HepG2 (cell line): Measurements from ENCODE around the gene CERS5. TPM values are rescaled to one million over a fixed set of nuclear protein-coding genes. Genes with fewer than 3 reads are reported as not detected.
A peak's percentile ranks its signal among the peaks of the same experiment; 100 is the strongest.

Experiments
- ARID5B ChIP-seq: IDR thresholded peaks from 2 replicates; pipeline ENCODE4 v1.4.0; 2020; ENCODE audit warnings: mild to moderate bottlenecking, missing genetic modification reagents
- E2F5 ChIP-seq: sonication (generic); formaldehyde crosslinking; conservative IDR thresholded peaks from 2 replicates; pipeline ENCODE4 v1.4.0; 2020; ENCODE audit warnings: missing genetic modification reagents
- ELF3 ChIP-seq: IDR thresholded peaks from 2 replicates; pipeline ENCODE4 v1.6.1; 2016; ENCODE audit warnings: missing genetic modification reagents, missing compliant biosample characterization
- EP300 ChIP-seq, 3 experiments: sonication (generic) in 1 of 3; formaldehyde crosslinking in 1 of 3; IDR thresholded peaks; 2 replicates each; pipeline versions ENCODE4 v1.5.1 to v1.6.1; 2011 to 2020; ENCODE audit warnings: low read depth in 2 of 3, low read length in 2 of 3, borderline replicate concordance in 1 of 3, improper control_type of control experiment in 1 of 3, mild to moderate bottlenecking in 1 of 3, missing genetic modification reagents in 1 of 3, moderate library complexity in 1 of 3
- FOXA3 ChIP-seq: IDR thresholded peaks from 2 replicates; pipeline ENCODE4 v1.6.1; 2016; ENCODE audit warnings: missing genetic modification reagents, missing compliant biosample characterization
- HDAC2 ChIP-seq: sonication (generic); formaldehyde crosslinking; IDR thresholded peaks from 2 replicates; pipeline ENCODE4 v1.4.0; 2020; ENCODE audit warnings: missing genetic modification reagents
- HMG20A ChIP-seq: IDR thresholded peaks from 2 replicates; pipeline ENCODE4 v1.6.1; 2016; ENCODE audit warnings: borderline replicate concordance
- LCORL ChIP-seq, 2 experiments: fragments of 450-650 bp in 1 of 2; sonication (generic) in 1 of 2; formaldehyde crosslinking in 1 of 2; IDR thresholded peaks; 2 replicates each; pipeline versions ENCODE4 v1.5.0 to v1.6.1; 2017 to 2020; ENCODE audit warnings: antibody characterized with exemption in 1 of 2, missing genetic modification reagents in 1 of 2
- MED13 ChIP-seq: sonication (generic); formaldehyde crosslinking; IDR thresholded peaks from 2 replicates; pipeline ENCODE4 v1.5.0; 2020; ENCODE audit warnings: missing genetic modification reagents
- PLSCR1 ChIP-seq: sonication (generic); formaldehyde crosslinking; IDR thresholded peaks from 2 replicates; pipeline ENCODE4 v1.5.0; 2020; ENCODE audit warnings: missing genetic modification reagents, mild to moderate bottlenecking, borderline replicate concordance
- RARA ChIP-seq: IDR thresholded peaks from 2 replicates; pipeline ENCODE4 v1.6.1; 2016; ENCODE audit warnings: missing genetic modification reagents, missing compliant biosample characterization
- SALL1 ChIP-seq: sonication (generic); formaldehyde crosslinking; IDR thresholded peaks from 2 replicates; pipeline ENCODE4 v1.8.0; 2022; ENCODE audit warnings: mild to moderate bottlenecking, missing genetic modification reagents
- SMYD3 ChIP-seq: sonication (generic); formaldehyde crosslinking; IDR thresholded peaks from 2 replicates; pipeline ENCODE4 v1.8.1; 2023; ENCODE audit warnings: mild to moderate bottlenecking, missing genetic modification reagents
- SPEN ChIP-seq: sonication (generic); formaldehyde crosslinking; IDR thresholded peaks from 2 replicates; pipeline ENCODE4 v1.5.1; 2020; ENCODE audit warnings: low read depth, mild to moderate bottlenecking, missing genetic modification reagents
- SRSF1 ChIP-seq: fragments of 200-400 bp; formaldehyde crosslinking; optimal IDR thresholded peaks from 2 replicates; pipeline ENCODE3; 2017; ENCODE audit warnings: mild to moderate bottlenecking, low read depth, low read length, moderate library complexity
- TARDBP ChIP-seq: sonication (generic); formaldehyde crosslinking; IDR thresholded peaks from 2 replicates; pipeline ENCODE4 v1.8.0; 2022; ENCODE audit warnings: mild to moderate bottlenecking, missing genetic modification reagents
- TIGD3 ChIP-seq: sonication (generic); formaldehyde crosslinking; IDR thresholded peaks from 2 replicates; pipeline ENCODE4 v1.5.1; 2020; ENCODE audit warnings: mild to moderate bottlenecking, missing genetic modification reagents, borderline replicate concordance
- ZFP91 ChIP-seq: sonication (generic); formaldehyde crosslinking; IDR thresholded peaks from 2 replicates; pipeline ENCODE4 v1.9.0; 2022; ENCODE audit warnings: missing genetic modification reagents, mild to moderate bottlenecking, borderline replicate concordance
- ZMYM4 ChIP-seq: sonication (generic); formaldehyde crosslinking; IDR thresholded peaks from 2 replicates; pipeline ENCODE4 v1.8.1; 2023; ENCODE audit warnings: mild to moderate bottlenecking, missing genetic modification reagents
- ZNF331 ChIP-seq: sonication (generic); formaldehyde crosslinking; IDR thresholded peaks from 2 replicates; pipeline ENCODE4 v1.4.0; 2020; ENCODE audit warnings: missing genetic modification reagents
- ZNF644 ChIP-seq: IDR thresholded peaks from 2 replicates; pipeline ENCODE4 v1.6.1; 2016; ENCODE audit warnings: low read depth
- polyA plus RNA-seq, 8 experiments: library from polyadenylated mRNA; depleted of rRNA in 3 of 8; stranded (reverse) in 7 of 8; unstranded in 1 of 8; fragments of >200 nt; fragmentation: Illumina TruSeq in 4 of 8; extraction: Trizol in 4 of 8; gene quantifications; 2 replicates each; pipeline versions ENCODE4 v1.2.1 to v1.2.3, GENCODE V29; 2011 to 2016; ENCODE audit warnings: low read depth in 4 of 8, missing spikeins in 1 of 8, mixed read lengths in 1 of 8; ENCODE audit not compliant: insufficient read depth in 1 of 8
- total RNA-seq, 5 experiments: library from RNA; depleted of rRNA; stranded (reverse); fragments of >200 nt; fragmentation: Illumina TruSeq; extraction: Trizol; gene quantifications; 2 replicates each; pipeline ENCODE4 v1.2.3, GENCODE V29; 2016; ENCODE audit warnings: low read depth in 1 of 5

CERS5 gene
- total and polyA plus RNA-seq, 2 of the 13 experiments (the other 11 are each of a cell fraction or from before 2014, with no cell fraction given), result 22.3 to 48.8 TPM

- no peak for TF ChIP-seq TIGD3
- 0 out of 2 replicates have a peak, but pooled peaks have one; percentile 25 for TF ChIP-seq SPEN (CRISPR knock-in tag)
- peak; percentile 40; the same call in 1 of the 2 replicates for TF ChIP-seq HMG20A (CRISPR knock-in tag)
- TF ChIP-seq E2F5 (CRISPR knock-in tag), result no peak
- no peak for TF ChIP-seq MED13 (CRISPR knock-in tag)
- peak; percentile 44; the same call in 1 of the 2 replicates for TF ChIP-seq HDAC2 (CRISPR knock-in tag)
- peak; percentile 47; the same call in 1 of the 2 replicates for TF ChIP-seq LCORL (IDR thresholded peaks at IDR 0.05)
- TF ChIP-seq LCORL (CRISPR knock-in tag; IDR thresholded peaks at IDR 0.05), result peak; percentile 73
- TF ChIP-seq ZNF644, result 0 out of 2 replicates have a peak, but pooled peaks have one; percentile 35
- no peak for TF ChIP-seq SRSF1
- 0 out of 2 replicates have a peak, but pooled peaks have one; percentile 18 for TF ChIP-seq ZFP91 (CRISPR knock-in tag)
- 0 out of 2 replicates have a peak, but pooled peaks have one; percentile 18 for TF ChIP-seq ZNF331 (CRISPR knock-in tag)
- peak in 1 of 2 experiments; percentile 52; a peak in 2 of 4 replicates for TF ChIP-seq EP300 (IDR thresholded peaks at IDR 0.05; ENCODE audit: low read depth in 2 of 2, low read length in 2 of 2)
- TF ChIP-seq EP300 (CRISPR knock-in tag; IDR thresholded peaks at IDR 0.05; ENCODE audit: borderline replicate concordance), result no peak
- peak; percentile 36; the same call in 1 of the 2 replicates for TF ChIP-seq SMYD3 (CRISPR knock-in tag)
- no peak for TF ChIP-seq PLSCR1 (CRISPR knock-in tag)
- peak; percentile 76 for TF ChIP-seq FOXA3 (CRISPR knock-in tag)
- peak; percentile 47; the same call in 1 of the 2 replicates for TF ChIP-seq RARA (CRISPR knock-in tag)
- peak; percentile 44; the same call in 1 of the 2 replicates for TF ChIP-seq TARDBP
- TF ChIP-seq ARID5B (CRISPR knock-in tag), result peak; percentile 64
- peak; percentile 42; the same call in 1 of the 2 replicates for TF ChIP-seq ELF3 (CRISPR knock-in tag)
- TF ChIP-seq ZMYM4 (CRISPR knock-in tag), result peak; percentile 62
- peak; percentile 70 for TF ChIP-seq SALL1 (CRISPR knock-in tag)
Measured at GRCh38 chr12:50188241-50188781, 21.1 kb upstream of the CERS5 start (continued).
